ENCODE results near the gene CEP78. TPM values are rescaled to one million over a fixed set of nuclear protein-coding genes. Genes with fewer than 3 reads are reported as not detected.

The CEP78 gene
- total RNA-seq, 1 donor from 2014 or later: 29.7 TPM

DNA sequence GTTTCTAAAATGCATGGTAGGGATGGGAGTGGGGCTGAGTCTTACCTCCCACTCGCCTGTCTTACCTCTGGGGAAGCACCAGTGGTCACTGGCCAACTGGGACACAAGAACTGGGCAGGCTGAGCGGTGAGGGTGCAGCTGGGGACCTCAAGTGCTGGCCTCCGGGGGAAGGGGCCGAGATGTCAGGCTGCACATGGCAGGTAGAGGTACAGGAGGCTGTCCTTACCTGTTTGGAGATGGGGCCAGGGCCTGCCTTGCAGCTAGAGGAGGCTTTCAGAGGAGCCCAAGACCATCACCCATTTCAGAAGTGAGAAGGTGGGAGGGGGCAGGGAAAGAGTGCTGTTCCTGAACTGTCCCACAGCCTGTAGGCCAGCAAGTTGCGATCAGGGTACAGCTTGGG, 75.2 kb downstream of the CEP78 start:
- Mint-ChIP-seq H3K27ac (ENCODE audit: unreplicated experiment) (no peak overlapping the region), H3K36me3 (ENCODE audit: unreplicated experiment) (peaks cover 6% of the 10 kb centered on the region), H3K9me3 (ENCODE audit: unreplicated experiment) (no peaks in the 10 kb centered on the region), H3K4me1 (ENCODE audit: low read depth, unreplicated experiment) (peaks cover 2% of the 10 kb centered on the region), H3K27me3 (ENCODE audit: unreplicated experiment) (peaks cover 6% of the 10 kb centered on the region), H3K4me3 (ENCODE audit: unreplicated experiment) (no peak overlapping the region)
- DNase-seq: no peak
- TF ChIP-seq, protein P1, sequence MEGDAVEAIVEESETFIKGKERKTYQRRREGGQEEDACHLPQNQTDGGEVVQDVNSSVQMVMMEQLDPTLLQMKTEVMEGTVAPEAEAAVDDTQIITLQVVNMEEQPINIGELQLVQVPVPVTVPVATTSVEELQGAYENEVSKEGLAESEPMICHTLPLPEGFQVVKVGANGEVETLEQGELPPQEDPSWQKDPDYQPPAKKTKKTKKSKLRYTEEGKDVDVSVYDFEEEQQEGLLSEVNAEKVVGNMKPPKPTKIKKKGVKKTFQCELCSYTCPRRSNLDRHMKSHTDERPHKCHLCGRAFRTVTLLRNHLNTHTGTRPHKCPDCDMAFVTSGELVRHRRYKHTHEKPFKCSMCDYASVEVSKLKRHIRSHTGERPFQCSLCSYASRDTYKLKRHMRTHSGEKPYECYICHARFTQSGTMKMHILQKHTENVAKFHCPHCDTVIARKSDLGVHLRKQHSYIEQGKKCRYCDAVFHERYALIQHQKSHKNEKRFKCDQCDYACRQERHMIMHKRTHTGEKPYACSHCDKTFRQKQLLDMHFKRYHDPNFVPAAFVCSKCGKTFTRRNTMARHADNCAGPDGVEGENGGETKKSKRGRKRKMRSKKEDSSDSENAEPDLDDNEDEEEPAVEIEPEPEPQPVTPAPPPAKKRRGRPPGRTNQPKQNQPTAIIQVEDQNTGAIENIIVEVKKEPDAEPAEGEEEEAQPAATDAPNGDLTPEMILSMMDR (IDR thresholded peaks at IDR 0.05; ENCODE audit: partially characterized antibody, unreplicated experiment): no peak

DNA sequence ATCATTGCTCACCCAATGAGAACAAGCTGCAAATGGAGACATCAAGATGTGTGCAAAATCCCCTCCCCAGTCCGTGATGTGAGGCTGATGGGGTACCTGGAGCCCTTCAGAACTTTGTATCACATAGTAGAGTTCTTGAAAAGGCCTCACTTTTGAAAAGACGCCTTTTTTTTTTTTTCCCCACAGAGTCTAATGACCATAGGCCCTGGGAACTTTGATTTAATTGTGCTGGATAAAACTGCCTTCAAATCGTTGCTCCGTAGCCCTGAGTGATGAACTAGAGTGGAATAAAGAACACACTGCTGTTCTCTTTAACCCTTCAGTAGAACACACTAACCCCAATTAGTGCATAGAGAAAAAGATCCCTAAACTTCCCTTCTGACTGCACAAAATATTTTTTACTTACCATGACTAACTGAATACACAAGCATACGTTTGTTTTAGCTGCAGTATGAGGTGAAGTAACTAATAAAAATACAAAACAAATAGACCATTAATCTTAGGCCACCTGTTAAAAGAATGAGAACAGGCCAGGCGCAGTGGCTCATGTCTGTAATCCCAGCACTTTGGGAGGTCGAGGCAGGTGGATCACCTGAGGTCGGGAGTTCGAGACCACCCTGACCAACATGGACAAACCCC, 76.1 kb downstream of the CEP78 start:
- H3K27ac Mint-ChIP-seq (ENCODE audit: unreplicated experiment): no peak overlapping the region
- no peaks in the 10 kb centered on the region for H3K9me3 Mint-ChIP-seq (ENCODE audit: unreplicated experiment)

DNA sequence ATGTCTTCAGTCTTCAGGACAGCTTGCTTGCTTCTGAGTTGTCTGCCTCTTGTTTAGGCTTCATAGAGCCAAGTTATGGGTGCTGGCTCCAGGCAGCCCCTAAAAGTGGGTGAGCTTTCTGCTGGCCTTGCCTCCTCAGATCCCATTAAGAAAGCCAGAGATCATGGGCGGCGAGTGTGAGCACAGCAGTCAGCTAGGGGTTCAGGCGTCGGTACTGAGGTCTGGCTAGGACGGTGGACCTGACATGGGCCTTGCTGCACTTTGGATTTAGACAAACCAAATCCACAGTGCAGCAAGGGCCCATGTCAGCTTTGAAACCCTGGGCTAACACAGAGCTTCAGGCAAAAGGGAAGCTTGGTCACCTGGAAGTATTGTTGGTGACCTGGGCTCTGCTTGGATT, 78.7 kb downstream of the CEP78 start:
- Mint-ChIP-seq H3K4me1 (ENCODE audit: low read depth, unreplicated experiment) (peaks cover 2% of the 10 kb centered on the region), H3K27ac (ENCODE audit: unreplicated experiment) (no peak overlapping the region), H3K27me3 (ENCODE audit: unreplicated experiment) (peaks cover 11% of the 10 kb centered on the region), H3K9me3 (ENCODE audit: unreplicated experiment) (no peaks in the 10 kb centered on the region), H3K36me3 (ENCODE audit: unreplicated experiment) (peaks cover 15% of the 10 kb centered on the region), H3K4me3 (ENCODE audit: unreplicated experiment) (no peak overlapping the region)
- no peak for DNase-seq
- TF ChIP-seq, protein P1 (IDR thresholded peaks at IDR 0.05; ENCODE audit: partially characterized antibody, unreplicated experiment): no peak

More for the DNA sequence above, 76.1 kb downstream of the CEP78 start:
- DNase-seq: no peak
- peaks cover 11% of the 10 kb centered on the region for H3K27me3 Mint-ChIP-seq (ENCODE audit: unreplicated experiment)
- H3K4me3 Mint-ChIP-seq (ENCODE audit: unreplicated experiment): no peak overlapping the region
- H3K4me1 Mint-ChIP-seq (ENCODE audit: low read depth, unreplicated experiment): peaks cover 2% of the 10 kb centered on the region
- TF ChIP-seq, protein P1 (IDR thresholded peaks at IDR 0.05; ENCODE audit: partially characterized antibody, unreplicated experiment): no peak
- peaks cover 6% of the 10 kb centered on the region for H3K36me3 Mint-ChIP-seq (ENCODE audit: unreplicated experiment)

DNA sequence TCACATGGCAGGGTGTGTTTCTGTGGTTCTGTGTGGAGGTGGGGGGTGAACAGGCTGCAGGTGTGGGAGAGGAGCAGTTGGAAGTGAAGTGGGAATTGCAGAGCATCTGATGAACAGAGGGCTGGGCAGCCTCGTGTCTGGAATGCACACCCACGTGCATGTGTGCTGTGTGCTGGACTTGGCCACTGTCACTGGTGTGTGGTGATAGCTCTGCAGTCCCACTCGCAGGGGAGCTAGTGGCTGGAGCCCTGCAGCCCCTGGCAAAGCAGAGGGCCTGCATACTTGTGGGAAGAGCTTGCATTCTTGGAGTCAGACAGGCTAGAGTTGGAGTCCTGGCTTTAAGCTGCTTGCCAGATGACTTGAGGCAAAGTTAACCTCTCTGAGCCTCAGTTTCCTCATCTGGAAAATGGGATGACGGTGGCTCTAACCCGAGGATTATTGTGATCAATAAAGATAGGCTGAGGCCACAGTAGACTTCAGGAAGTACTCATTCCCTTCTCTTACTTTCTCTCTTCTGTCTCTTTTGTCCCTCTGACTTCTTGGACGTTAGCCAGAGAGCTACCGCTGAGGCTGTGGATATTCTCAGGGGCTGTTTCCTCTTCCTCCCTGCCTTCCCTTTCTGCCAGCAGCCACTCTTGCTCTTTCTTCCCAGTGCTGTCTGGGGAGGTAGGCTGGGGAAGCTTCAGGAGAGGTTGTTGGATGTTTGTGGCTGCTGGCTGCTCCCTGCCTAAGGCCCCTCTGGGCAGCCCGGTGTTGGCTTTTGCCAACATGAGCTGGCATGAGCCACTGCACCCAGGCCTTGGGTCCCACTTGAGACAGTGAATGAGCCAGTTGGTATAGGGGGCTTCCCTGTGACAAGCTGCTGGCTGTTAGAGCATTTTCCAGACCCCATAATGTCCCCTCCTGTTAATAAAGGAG, 79.3 kb downstream of the CEP78 start:
- H3K4me1 Mint-ChIP-seq (ENCODE audit: low read depth, unreplicated experiment): peaks cover 2% of the 10 kb centered on the region
- H3K9me3 Mint-ChIP-seq (ENCODE audit: unreplicated experiment): no peaks in the 10 kb centered on the region
- peaks cover 18% of the 10 kb centered on the region for H3K36me3 Mint-ChIP-seq (ENCODE audit: unreplicated experiment)
- no peak overlapping the region for H3K4me3 Mint-ChIP-seq (ENCODE audit: unreplicated experiment)
- no peak overlapping the region for H3K27ac Mint-ChIP-seq (ENCODE audit: unreplicated experiment)
- TF ChIP-seq, protein P1 (IDR thresholded peaks at IDR 0.05; ENCODE audit: partially characterized antibody, unreplicated experiment): no peak
- peaks cover 11% of the 10 kb centered on the region for H3K27me3 Mint-ChIP-seq (ENCODE audit: unreplicated experiment)
- DNase-seq: no peak
